B cell (primary cell): ENCODE results near the gene CMYA5. TPM values are rescaled to one million over a fixed set of nuclear protein-coding genes. Genes with fewer than 3 reads are reported as not detected.

Experiments used
- ATAC-seq: fragments of 200-7000 bp; cut with Tn5 transposase; one replicate; pipeline ENCODE4 v1.10.0; 2021; ENCODE audit warnings: low read depth, mild to moderate bottlenecking, moderate number of reproducible peaks, moderate library complexity
- CTCF ChIA-PET: fragments of 350-600 bp; sonication (Branson Sonifier 250); formaldehyde crosslinking; loops from one replicate; lab custom pipeline; 2021; ENCODE audit warnings: antibody characterized with exemption, inconsistent platforms; lab: Charles Lee
- POLR2A ChIA-PET: fragments of 350-600 bp; sonication (Branson Sonifier 250); formaldehyde crosslinking; loops from one replicate; lab custom pipeline; 2021; ENCODE audit warnings: antibody characterized with exemption; lab: Charles Lee
- DNase-seq: peaks from one replicate; pipeline ENCODE4 v3.0.0; 2013
- H2AFZ ChIP-seq: 2 replicates; pipeline ENCODE4 v1.6.1; 2012; ENCODE audit warnings: mild to moderate bottlenecking, low read depth, low read length; ENCODE audit not compliant: insufficient read depth, poor library complexity, severe bottlenecking
- H3K27ac ChIP-seq, 2 donors: 1 replicate in 1 of 2; 2 replicates in 1 of 2; pipeline ENCODE4 v1.5.1; 2012 to 2013; ENCODE audit warnings: low read length in 2 of 2, mild to moderate bottlenecking in 2 of 2, moderate library complexity in 1 of 2
- H3K27me3 ChIP-seq, 4 experiments: fragments of 200-600 bp in 1 of 4; sonication (generic) in 1 of 4; replicated peaks in 1 of 4; 1 replicate in 2 of 4; 2 replicates in 2 of 4; pipeline versions ENCODE4 v1.6.1 to v1.7.0; 2013 to 2016; ENCODE audit warnings: low read length in 3 of 4, mild to moderate bottlenecking in 2 of 4, mixed read lengths in 1 of 4, moderate library complexity in 1 of 4; ENCODE audit not compliant: insufficient read depth in 4 of 4, control insufficient read depth in 3 of 4; ENCODE audit errors: control extremely low read depth in 1 of 4
- H3K36me3 ChIP-seq, 2 experiments: replicated peaks in 1 of 2; 1 replicate in 1 of 2; 2 replicates in 1 of 2; pipeline versions ENCODE4 v1.6.1 to v1.7.1; 2013; ENCODE audit warnings: low read length in 1 of 2; ENCODE audit not compliant: insufficient read depth in 2 of 2, control insufficient read depth in 1 of 2; ENCODE audit errors: control extremely low read depth in 1 of 2, extremely low read depth in 1 of 2
- H3K4me1 ChIP-seq, 2 donors: fragments of 200-600 bp in 1 of 2; sonication (generic) in 1 of 2; 1 replicate in 1 of 2; 2 replicates in 1 of 2; pipeline versions ENCODE4 v1.5.1 to v1.6.1; 2013 to 2017; ENCODE audit warnings: low read length in 2 of 2; ENCODE audit not compliant: control insufficient read depth in 2 of 2, insufficient read depth in 2 of 2
- H3K4me2 ChIP-seq: replicated peaks from 2 replicates; pipeline ENCODE3; 2012; ENCODE audit warnings: mild to moderate bottlenecking, low read depth, low read length; ENCODE audit not compliant: poor library complexity, severe bottlenecking
- H3K4me3 ChIP-seq, 5 experiments: fragments of 200-600 bp in 1 of 5; sonication (generic) in 1 of 5; 1 replicate in 3 of 5; 2 replicates in 2 of 5; pipeline versions ENCODE4 v1.5.1 to v1.7.0; 2011 to 2016; ENCODE audit warnings: low read length in 4 of 5, mild to moderate bottlenecking in 4 of 5, low read depth in 2 of 5, control low read depth in 1 of 5, moderate library complexity in 1 of 5; ENCODE audit not compliant: insufficient read depth in 1 of 5; ENCODE audit errors: control extremely low read depth in 1 of 5, extremely low read depth in 1 of 5
- H3K79me2 ChIP-seq: fragments of 200-600 bp; sonication (generic); one replicate; pipeline ENCODE4 v1.6.0; 2016; ENCODE audit warnings: low read length; ENCODE audit not compliant: control insufficient read depth, insufficient read depth
- H3K9ac ChIP-seq: fragments of 200-600 bp; sonication (generic); 2 replicates; pipeline ENCODE4 v1.6.1; 2017; ENCODE audit warnings: mild to moderate bottlenecking, low read length, moderate library complexity
- H3K9me3 ChIP-seq, 3 donors: one replicate each; pipeline versions ENCODE4 v1.6.1 to v1.7.1; 2013; ENCODE audit warnings: low read length in 2 of 3; ENCODE audit not compliant: control insufficient read depth in 2 of 3, insufficient read depth in 1 of 3; ENCODE audit errors: control extremely low read depth in 1 of 3
- H4K20me1 ChIP-seq: 2 replicates; pipeline ENCODE4 v1.6.0; 2012; ENCODE audit warnings: mild to moderate bottlenecking, low read length; ENCODE audit not compliant: insufficient read depth, control insufficient read depth, poor library complexity, severe bottlenecking
- H3K27ac Mint-ChIP-seq: one replicate; pipeline ENCODE4 v1.8.0; 2021; ENCODE audit warnings: mixed read lengths
- H3K27me3 Mint-ChIP-seq: one replicate; pipeline ENCODE4 v1.8.0; 2021; ENCODE audit warnings: mixed read lengths
- H3K4me1 Mint-ChIP-seq: one replicate; pipeline ENCODE4 v1.8.0; 2021; ENCODE audit warnings: mixed read lengths
- H3K4me3 Mint-ChIP-seq: one replicate; pipeline ENCODE4 v1.8.0; 2021; ENCODE audit warnings: mixed read lengths
- H3K9me3 Mint-ChIP-seq: one replicate; pipeline ENCODE4 v1.8.0; 2022; ENCODE audit warnings: mixed read lengths; ENCODE audit not compliant: insufficient read depth
- EZH2 ChIP-seq: IDR thresholded peaks from 2 replicates; pipeline ENCODE4 v1.6.1; 2012; ENCODE audit warnings: borderline replicate concordance, low read depth, mild to moderate bottlenecking, moderate library complexity, low read length; ENCODE audit not compliant: insufficient read depth, poor library complexity, severe bottlenecking
- WGBS: methylation state at CpG from one replicate; pipeline ENCODE4 v1.1.5; 2013; ENCODE audit warnings: missing lambda C conversion rate; ENCODE audit not compliant: insufficient coverage; 5-methylcytosine and 5-hydroxymethylcytosine counted together
- intact Hi-C: fragments of 100-400 bp; cut with micrococcal nuclease; formaldehyde crosslinking; loops from one replicate; pipeline ENCODE4 v1.10.0; 2022
- polyA plus RNA-seq: library from polyadenylated mRNA; depleted of rRNA; stranded (reverse); fragments of >200 nt; gene quantifications from 2 replicates; pipeline ENCODE4 v1.2.3, GENCODE V29; 2012
- total RNA-seq, 2 donors: library from RNA; stranded (reverse); fragments of 120-200 nt in 1 of 2; gene quantifications; 1 replicate in 1 of 2; 2 replicates in 1 of 2; pipeline versions ENCODE4 v1.2.3 to v1.2.4, GENCODE V29; 2013 to 2022
- TF ChIP-seq, protein P1 (sequence below): fragments of 200-600 bp; IDR thresholded peaks from one replicate; pipeline ENCODE4 v1.8.0; 2022; ENCODE audit warnings: antibody characterized with exemption, mild to moderate bottlenecking

CMYA5 gene
- total and polyA plus RNA-seq, 2 donors (not counting 1 experiment from before 2014, with no cell fraction given) = 0.01 to 0.25 TPM

DNA sequence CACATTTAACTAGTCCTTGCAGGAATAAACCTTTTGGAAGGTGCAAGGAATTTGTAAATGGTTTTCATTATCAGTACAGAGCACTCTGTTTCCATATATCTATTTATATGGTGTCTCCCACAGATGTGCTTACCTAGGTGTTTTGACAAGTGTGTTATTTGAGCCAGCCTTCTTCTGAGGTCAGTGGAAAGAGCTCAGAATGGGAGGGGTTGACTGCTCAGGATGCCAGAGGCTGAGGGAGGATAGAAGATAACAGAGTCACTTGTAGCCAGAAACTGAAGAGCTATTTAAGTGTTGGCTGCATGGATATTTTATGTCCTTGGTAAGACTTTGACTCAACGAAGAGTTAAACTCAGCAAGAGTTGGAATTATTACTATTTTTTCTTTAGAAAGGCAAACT lies 5.0 kb downstream of the CMYA5 start:
- ChIA-PET CTCF (no interaction called here), POLR2A (no interaction called here)
- ATAC-seq = no peak

DNA sequence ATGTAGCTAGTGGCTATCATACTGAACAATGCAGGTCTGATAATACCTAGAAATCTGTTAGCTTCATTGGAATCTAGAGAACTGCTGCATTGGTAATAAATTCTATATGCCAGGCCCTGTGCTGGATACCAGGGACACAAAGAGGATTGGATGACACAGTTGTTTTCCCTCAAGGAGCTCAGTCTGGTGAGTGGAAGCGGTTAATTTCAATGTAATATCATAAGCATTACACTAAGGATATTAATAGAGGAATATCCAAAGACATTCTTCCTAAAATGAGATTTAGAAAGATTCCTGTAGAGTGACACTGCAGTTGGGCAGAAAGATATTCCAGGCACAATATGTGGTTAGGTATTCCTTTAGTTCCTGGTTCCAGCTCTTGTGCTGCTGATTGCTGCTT lies 5.9 kb downstream of the CMYA5 start:
- H3K36me3 ChIP-seq = no peaks in the 10 kb centered on the region
- H3K4me3 ChIP-seq = no peak overlapping the region
- H4K20me1 ChIP-seq = no peaks in the 10 kb centered on the region
- POLR2A ChIA-PET = no interaction called here
- H3K4me2 ChIP-seq = no peak overlapping the region
- CTCF ChIA-PET = no interaction called here
- no peak for DNase-seq
- intact Hi-C loops = no loop called here
- no peak overlapping the region for H3K27ac Mint-ChIP-seq
- no peaks in the 10 kb centered on the region for H3K27me3 Mint-ChIP-seq
- H3K79me2 ChIP-seq = no peaks in the 10 kb centered on the region
- no peaks in the 10 kb centered on the region for H3K9me3 Mint-ChIP-seq
- H3K4me3 Mint-ChIP-seq = no peak overlapping the region
- no peak overlapping the region for H3K27ac ChIP-seq
- no peak overlapping the region for H3K9ac ChIP-seq
- H3K9me3 ChIP-seq = no peaks in the 10 kb centered on the region
- no peak overlapping the region for H2AFZ ChIP-seq
- no peaks in the 10 kb centered on the region for H3K4me1 Mint-ChIP-seq
- no peak for ATAC-seq
- H3K4me1 ChIP-seq = no peaks in the 10 kb centered on the region
- H3K27me3 ChIP-seq = no peaks in the 10 kb centered on the region
- TF ChIP-seq EZH2 = no peak
- TF ChIP-seq, protein P1, sequence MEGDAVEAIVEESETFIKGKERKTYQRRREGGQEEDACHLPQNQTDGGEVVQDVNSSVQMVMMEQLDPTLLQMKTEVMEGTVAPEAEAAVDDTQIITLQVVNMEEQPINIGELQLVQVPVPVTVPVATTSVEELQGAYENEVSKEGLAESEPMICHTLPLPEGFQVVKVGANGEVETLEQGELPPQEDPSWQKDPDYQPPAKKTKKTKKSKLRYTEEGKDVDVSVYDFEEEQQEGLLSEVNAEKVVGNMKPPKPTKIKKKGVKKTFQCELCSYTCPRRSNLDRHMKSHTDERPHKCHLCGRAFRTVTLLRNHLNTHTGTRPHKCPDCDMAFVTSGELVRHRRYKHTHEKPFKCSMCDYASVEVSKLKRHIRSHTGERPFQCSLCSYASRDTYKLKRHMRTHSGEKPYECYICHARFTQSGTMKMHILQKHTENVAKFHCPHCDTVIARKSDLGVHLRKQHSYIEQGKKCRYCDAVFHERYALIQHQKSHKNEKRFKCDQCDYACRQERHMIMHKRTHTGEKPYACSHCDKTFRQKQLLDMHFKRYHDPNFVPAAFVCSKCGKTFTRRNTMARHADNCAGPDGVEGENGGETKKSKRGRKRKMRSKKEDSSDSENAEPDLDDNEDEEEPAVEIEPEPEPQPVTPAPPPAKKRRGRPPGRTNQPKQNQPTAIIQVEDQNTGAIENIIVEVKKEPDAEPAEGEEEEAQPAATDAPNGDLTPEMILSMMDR = no peak
- no CpG with 5 or more reads among the region's 1 CpG for WGBS

More for the DNA sequence above, 5.0 kb downstream of the CMYA5 start:
- Mint-ChIP-seq H3K4me3 (no peak overlapping the region), H3K9me3 (no peaks in the 10 kb centered on the region), H3K27ac (no peak overlapping the region), H3K27me3 (no peaks in the 10 kb centered on the region), H3K4me1 (no peaks in the 10 kb centered on the region)
- H3K27me3 ChIP-seq = no peaks in the 10 kb centered on the region
- no peak overlapping the region for H3K9ac ChIP-seq
- H4K20me1 ChIP-seq = no peaks in the 10 kb centered on the region
- WGBS = no CpG with 5 or more reads among the region's 1 CpG
- no peaks in the 10 kb centered on the region for H3K36me3 ChIP-seq
- H2AFZ ChIP-seq = no peak overlapping the region
- H3K4me3 ChIP-seq = no peak overlapping the region
- H3K27ac ChIP-seq = no peak overlapping the region
- no peak for DNase-seq
- peaks cover 0 to 3% (median 0%) of the 10 kb centered on the region in 3 donors for H3K9me3 ChIP-seq
- intact Hi-C loops = no loop called here
- TF ChIP-seq, protein P1 = no peak
- TF ChIP-seq EZH2 = no peak
- H3K4me1 ChIP-seq = no peaks in the 10 kb centered on the region
- no peak overlapping the region for H3K4me2 ChIP-seq
- H3K79me2 ChIP-seq = no peaks in the 10 kb centered on the region
